Measurements from ENCODE around the gene SLC25A29.

DNA sequence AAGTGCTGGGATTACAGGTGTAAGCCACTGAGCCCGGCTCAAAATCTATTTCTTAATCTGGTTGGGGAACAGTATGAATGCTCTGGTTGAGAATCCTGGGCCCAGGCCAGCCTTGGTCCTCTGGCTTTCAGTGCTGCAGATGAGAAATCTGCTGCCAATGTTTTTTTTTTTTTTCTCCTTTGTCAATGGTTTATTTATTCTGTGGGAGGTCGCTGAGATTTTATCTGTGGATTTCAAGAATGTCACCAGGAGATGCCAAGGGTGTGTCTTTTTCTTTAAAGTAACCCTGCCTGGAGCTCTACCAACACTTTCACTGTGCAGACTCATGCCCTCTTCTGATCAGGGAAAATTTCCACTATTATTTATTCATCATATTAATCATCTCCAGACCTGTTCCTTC is 3.6 kb downstream of the SLC25A29 start:
- TF ChIP-seq CTCF (IDR thresholded peaks at IDR 0.05) (no peak), OVOL2 (CRISPR knock-in tag; IDR thresholded peaks at IDR 0.05; ENCODE audit: borderline replicate concordance) (no peak), ZBTB21 (CRISPR knock-in tag; IDR thresholded peaks at IDR 0.05; ENCODE audit: borderline replicate concordance) (no peak), ZNF138 (CRISPR knock-in tag; conservative IDR thresholded peaks at IDR 0.05) (no peak), ZNF263 (CRISPR knock-in tag; IDR thresholded peaks at IDR 0.05; ENCODE audit: low read depth) (no peak)
- TF ChIP-seq, protein P1, sequence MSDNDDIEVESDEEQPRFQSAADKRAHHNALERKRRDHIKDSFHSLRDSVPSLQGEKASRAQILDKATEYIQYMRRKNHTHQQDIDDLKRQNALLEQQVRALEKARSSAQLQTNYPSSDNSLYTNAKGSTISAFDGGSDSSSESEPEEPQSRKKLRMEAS (CRISPR knock-in tag; IDR thresholded peaks at IDR 0.05) = no peak
- TF ChIP-seq, protein P2, sequence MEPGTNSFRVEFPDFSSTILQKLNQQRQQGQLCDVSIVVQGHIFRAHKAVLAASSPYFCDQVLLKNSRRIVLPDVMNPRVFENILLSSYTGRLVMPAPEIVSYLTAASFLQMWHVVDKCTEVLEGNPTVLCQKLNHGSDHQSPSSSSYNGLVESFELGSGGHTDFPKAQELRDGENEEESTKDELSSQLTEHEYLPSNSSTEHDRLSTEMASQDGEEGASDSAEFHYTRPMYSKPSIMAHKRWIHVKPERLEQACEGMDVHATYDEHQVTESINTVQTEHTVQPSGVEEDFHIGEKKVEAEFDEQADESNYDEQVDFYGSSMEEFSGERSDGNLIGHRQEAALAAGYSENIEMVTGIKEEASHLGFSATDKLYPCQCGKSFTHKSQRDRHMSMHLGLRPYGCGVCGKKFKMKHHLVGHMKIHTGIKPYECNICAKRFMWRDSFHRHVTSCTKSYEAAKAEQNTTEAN (CRISPR knock-in tag; IDR thresholded peaks at IDR 0.05) = no peak
- TF ChIP-seq, protein P3, sequence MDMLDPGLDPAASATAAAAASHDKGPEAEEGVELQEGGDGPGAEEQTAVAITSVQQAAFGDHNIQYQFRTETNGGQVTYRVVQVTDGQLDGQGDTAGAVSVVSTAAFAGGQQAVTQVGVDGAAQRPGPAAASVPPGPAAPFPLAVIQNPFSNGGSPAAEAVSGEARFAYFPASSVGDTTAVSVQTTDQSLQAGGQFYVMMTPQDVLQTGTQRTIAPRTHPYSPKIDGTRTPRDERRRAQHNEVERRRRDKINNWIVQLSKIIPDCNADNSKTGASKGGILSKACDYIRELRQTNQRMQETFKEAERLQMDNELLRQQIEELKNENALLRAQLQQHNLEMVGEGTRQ (CRISPR knock-in tag; IDR thresholded peaks at IDR 0.05) = no peak
- TF ChIP-seq, protein P4, sequence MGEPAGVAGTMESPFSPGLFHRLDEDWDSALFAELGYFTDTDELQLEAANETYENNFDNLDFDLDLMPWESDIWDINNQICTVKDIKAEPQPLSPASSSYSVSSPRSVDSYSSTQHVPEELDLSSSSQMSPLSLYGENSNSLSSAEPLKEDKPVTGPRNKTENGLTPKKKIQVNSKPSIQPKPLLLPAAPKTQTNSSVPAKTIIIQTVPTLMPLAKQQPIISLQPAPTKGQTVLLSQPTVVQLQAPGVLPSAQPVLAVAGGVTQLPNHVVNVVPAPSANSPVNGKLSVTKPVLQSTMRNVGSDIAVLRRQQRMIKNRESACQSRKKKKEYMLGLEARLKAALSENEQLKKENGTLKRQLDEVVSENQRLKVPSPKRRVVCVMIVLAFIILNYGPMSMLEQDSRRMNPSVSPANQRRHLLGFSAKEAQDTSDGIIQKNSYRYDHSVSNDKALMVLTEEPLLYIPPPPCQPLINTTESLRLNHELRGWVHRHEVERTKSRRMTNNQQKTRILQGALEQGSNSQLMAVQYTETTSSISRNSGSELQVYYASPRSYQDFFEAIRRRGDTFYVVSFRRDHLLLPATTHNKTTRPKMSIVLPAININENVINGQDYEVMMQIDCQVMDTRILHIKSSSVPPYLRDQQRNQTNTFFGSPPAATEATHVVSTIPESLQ (CRISPR knock-in tag; IDR thresholded peaks at IDR 0.05) = no peak
- TF ChIP-seq, protein P5, sequence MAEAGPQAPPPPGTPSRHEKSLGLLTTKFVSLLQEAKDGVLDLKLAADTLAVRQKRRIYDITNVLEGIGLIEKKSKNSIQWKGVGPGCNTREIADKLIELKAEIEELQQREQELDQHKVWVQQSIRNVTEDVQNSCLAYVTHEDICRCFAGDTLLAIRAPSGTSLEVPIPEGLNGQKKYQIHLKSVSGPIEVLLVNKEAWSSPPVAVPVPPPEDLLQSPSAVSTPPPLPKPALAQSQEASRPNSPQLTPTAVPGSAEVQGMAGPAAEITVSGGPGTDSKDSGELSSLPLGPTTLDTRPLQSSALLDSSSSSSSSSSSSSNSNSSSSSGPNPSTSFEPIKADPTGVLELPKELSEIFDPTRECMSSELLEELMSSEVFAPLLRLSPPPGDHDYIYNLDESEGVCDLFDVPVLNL (CRISPR knock-in tag; IDR thresholded peaks at IDR 0.05; ENCODE audit: borderline replicate concordance, low read depth) = no peak
